Stimulated activated CD8-positive, alpha-beta memory T cell treated with anti-CD3 and anti-CD28 coated beads, Interleukin-15, amount 100 ng/mL, for 1 hour (primary cell): ENCODE measurements around the gene PTAR1.
"Not testable (repeated sequence)": the region's sequence is repeated elsewhere in the genome, so short reads cannot be mapped to it uniquely, and the experiment has no call there.

Experiments used
- DNase-seq: peaks from one replicate; pipeline ENCODE4 v3.0.0-alpha.2; 2020; ENCODE audit warnings: low read depth

Gene PTAR1

GRCh38 chr9:69759421-69760277, at the start of gene PTAR1:
PTAR1 (minus strand) TSS chr9:69760011; CDS start chr9:69759938, 73 bp downstream.
- peak; percentile 67 for DNase-seq

- no peak for DNase-seq
Observed at GRCh38 chr9:69809304-69809863, 49.6 kb upstream of the PTAR1 start.

GRCh38 chr9:69806627-69807026, 46.8 kb upstream of the PTAR1 start:
- DNase-seq = no peak

GRCh38 chr9:69805962-69806515, 46.2 kb upstream of the PTAR1 start:
- no peak for DNase-seq

- no peak for DNase-seq
Observed at GRCh38 chr9:69801989-69802388, 42.2 kb upstream of the PTAR1 start.

- not testable (repeated sequence) for DNase-seq
Observed at GRCh38 chr9:69800027-69800426, 40.2 kb upstream of the PTAR1 start.

GRCh38 chr9:69799521-69799920, 39.7 kb upstream of the PTAR1 start:
- not testable (repeated sequence) for DNase-seq

GRCh38 chr9:69798744-69799143, 38.9 kb upstream of the PTAR1 start:
- DNase-seq = no peak

- DNase-seq = no peak
Observed at GRCh38 chr9:69797675-69798074, 37.9 kb upstream of the PTAR1 start.

GRCh38 chr9:69794356-69794755, 34.5 kb upstream of the PTAR1 start:
- DNase-seq = no peak

GRCh38 chr9:69785757-69786156, 25.9 kb upstream of the PTAR1 start:
- no peak for DNase-seq

- no peak for DNase-seq
Observed at GRCh38 chr9:69773258-69773657, 13.4 kb upstream of the PTAR1 start.

- DNase-seq = no peak
Observed at GRCh38 chr9:69771775-69772418, 12.1 kb upstream of the PTAR1 start.

GRCh38 chr9:69768716-69769115, 8.9 kb upstream of the PTAR1 start:
- no peak for DNase-seq

GRCh38 chr9:69768101-69768500, 8.3 kb upstream of the PTAR1 start:
- no peak for DNase-seq

GRCh38 chr9:69763862-69764261, 4.1 kb upstream of the PTAR1 start:
- DNase-seq = not testable (repeated sequence)

- no peak for DNase-seq
Observed at GRCh38 chr9:69762527-69762926, 2.7 kb upstream of the PTAR1 start.

GRCh38 chr9:69760278-69760610, 433 bp upstream of the PTAR1 start:
- DNase-seq = no peak

- no peak for DNase-seq
Observed at GRCh38 chr9:69759021-69759420, 790 bp downstream of the PTAR1 start.

GRCh38 chr9:69757996-69758675, 1.7 kb downstream of the PTAR1 start:
- no peak for DNase-seq

GRCh38 chr9:69755205-69755604, 4.6 kb downstream of the PTAR1 start:
- DNase-seq = no peak

- no peak for DNase-seq
Observed at GRCh38 chr9:69753830-69754229, 6.0 kb downstream of the PTAR1 start.
